ENCODE data around the gene SASH1. TPM values are rescaled to one million over a fixed set of nuclear protein-coding genes. Genes with fewer than 3 reads are reported as not detected.

Gene SASH1
- total RNA-seq, 1 donor from 2014 or later, result 10.2 TPM

DNA sequence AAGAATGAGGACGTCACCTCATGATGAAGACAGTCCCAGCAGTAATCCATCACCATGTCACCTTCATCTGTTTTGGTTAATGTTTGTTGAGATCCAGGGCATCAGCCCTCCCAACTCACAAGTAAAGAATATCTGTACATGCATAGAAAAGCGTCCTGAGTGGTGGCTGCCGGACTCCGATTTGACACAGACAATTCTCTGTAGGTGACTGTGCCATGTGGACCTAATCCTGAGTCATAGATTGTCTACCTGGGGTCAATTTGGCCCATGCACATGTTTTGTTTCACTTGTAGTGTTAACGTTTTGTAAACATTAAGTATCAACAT lies 235.8 kb downstream of the SASH1 start:
- H3K36me3 ChIP-seq, result no peaks in the 10 kb centered on the region
- H3F3A ChIP-seq (ENCODE audit: low read depth), result no peaks in the 10 kb centered on the region
- no peaks in the 10 kb centered on the region for H4K20me1 ChIP-seq (ENCODE audit: low read depth)
- no peak overlapping the region for H3K27ac Mint-ChIP-seq
- no peaks in the 10 kb centered on the region for H3K9me3 ChIP-seq (ENCODE audit: low read depth)
- H3K9me3 Mint-ChIP-seq, result peaks cover 7% of the 10 kb centered on the region
- H3K36me3 Mint-ChIP-seq, result no peaks in the 10 kb centered on the region
- H3K27ac ChIP-seq, result no peak overlapping the region
- TF ChIP-seq, protein P1, sequence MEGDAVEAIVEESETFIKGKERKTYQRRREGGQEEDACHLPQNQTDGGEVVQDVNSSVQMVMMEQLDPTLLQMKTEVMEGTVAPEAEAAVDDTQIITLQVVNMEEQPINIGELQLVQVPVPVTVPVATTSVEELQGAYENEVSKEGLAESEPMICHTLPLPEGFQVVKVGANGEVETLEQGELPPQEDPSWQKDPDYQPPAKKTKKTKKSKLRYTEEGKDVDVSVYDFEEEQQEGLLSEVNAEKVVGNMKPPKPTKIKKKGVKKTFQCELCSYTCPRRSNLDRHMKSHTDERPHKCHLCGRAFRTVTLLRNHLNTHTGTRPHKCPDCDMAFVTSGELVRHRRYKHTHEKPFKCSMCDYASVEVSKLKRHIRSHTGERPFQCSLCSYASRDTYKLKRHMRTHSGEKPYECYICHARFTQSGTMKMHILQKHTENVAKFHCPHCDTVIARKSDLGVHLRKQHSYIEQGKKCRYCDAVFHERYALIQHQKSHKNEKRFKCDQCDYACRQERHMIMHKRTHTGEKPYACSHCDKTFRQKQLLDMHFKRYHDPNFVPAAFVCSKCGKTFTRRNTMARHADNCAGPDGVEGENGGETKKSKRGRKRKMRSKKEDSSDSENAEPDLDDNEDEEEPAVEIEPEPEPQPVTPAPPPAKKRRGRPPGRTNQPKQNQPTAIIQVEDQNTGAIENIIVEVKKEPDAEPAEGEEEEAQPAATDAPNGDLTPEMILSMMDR (IDR thresholded peaks at IDR 0.05), result no peak
- TF ChIP-seq EZH2 (IDR thresholded peaks at IDR 0.05), result no peak
- TF ChIP-seq EZH2phosphoT487 (IDR thresholded peaks at IDR 0.05), result no peak
- peaks cover 7% of the 10 kb centered on the region for H3K4me1 Mint-ChIP-seq
- H3K4me3 ChIP-seq, result no peak overlapping the region
- no peaks in the 10 kb centered on the region for H3K27me3 Mint-ChIP-seq (ENCODE audit: insufficient read depth, low read depth)
- DNase-seq (ENCODE audit: low spot score), result no peak
- H3K4me3 Mint-ChIP-seq, result no peak overlapping the region
- no peaks in the 10 kb centered on the region for H3K4me1 ChIP-seq
- H3K79me2 ChIP-seq (ENCODE audit: low read depth), result no peaks in the 10 kb centered on the region
- no peak overlapping the region for H3K4me2 ChIP-seq
- no peak overlapping the region for H3K9ac ChIP-seq
- H3K27me3 ChIP-seq, result no peaks in the 10 kb centered on the region
- H2AFZ ChIP-seq (replicated peaks), result no peak overlapping the region

DNA sequence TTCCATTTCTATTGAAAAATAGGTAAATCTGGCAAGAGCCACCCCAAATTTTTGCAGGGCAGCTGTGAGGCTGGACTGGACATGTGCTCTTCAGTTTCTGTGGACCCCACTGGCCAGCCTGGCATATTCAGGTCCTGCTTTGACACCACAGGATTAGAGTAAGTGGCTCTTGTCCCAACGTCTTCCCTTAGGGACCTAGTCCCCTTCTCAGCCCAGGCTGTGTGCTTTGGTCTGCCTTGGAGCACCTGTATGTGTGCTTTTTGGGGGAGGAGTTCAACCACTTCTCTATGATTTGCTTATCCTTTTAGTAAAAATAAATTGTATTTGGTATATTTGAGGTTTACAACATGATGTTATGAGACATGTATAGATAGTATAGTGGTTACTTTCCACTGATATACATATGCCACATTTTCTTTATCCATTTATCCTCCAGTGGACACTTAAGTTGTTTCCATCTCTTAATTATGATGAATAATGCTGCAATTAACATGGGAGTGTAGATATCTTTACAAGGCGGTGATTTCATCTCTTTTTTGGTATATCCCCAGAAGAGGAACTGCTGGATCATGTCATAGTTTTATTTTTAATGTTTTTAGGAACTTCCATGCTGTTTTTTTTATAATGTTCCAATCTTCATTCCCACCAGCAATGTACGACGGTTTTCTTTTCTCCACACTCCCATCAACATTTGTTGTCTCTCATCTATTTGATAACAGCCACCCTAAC lies 236.4 kb downstream of the SASH1 start:
- Histone ChIP-seq H3K79me2 (ENCODE audit: low read depth) (no peaks in the 10 kb centered on the region), H3K4me1 (no peaks in the 10 kb centered on the region), H3K4me3 (no peak overlapping the region), H3F3A (ENCODE audit: low read depth) (no peaks in the 10 kb centered on the region), H2AFZ (replicated peaks) (no peak overlapping the region), H3K4me2 (no peak overlapping the region), H3K36me3 (no peaks in the 10 kb centered on the region), H4K20me1 (ENCODE audit: low read depth) (no peaks in the 10 kb centered on the region), H3K9ac (no peak overlapping the region), H3K27me3 (no peaks in the 10 kb centered on the region), H3K9me3 (ENCODE audit: low read depth) (no peaks in the 10 kb centered on the region), H3K27ac (no peak overlapping the region)
- Mint-ChIP-seq H3K27ac (no peak overlapping the region), H3K36me3 (no peaks in the 10 kb centered on the region), H3K4me3 (no peak overlapping the region), H3K4me1 (peaks cover 7% of the 10 kb centered on the region), H3K9me3 (peaks cover 13% of the 10 kb centered on the region), H3K27me3 (ENCODE audit: insufficient read depth, low read depth) (no peaks in the 10 kb centered on the region)
- TF ChIP-seq, protein P1 (IDR thresholded peaks at IDR 0.05), result no peak
- TF ChIP-seq EZH2 (IDR thresholded peaks at IDR 0.05), result no peak
- TF ChIP-seq EZH2phosphoT487 (IDR thresholded peaks at IDR 0.05), result no peak
- DNase-seq (ENCODE audit: low spot score), result no peak

DNA sequence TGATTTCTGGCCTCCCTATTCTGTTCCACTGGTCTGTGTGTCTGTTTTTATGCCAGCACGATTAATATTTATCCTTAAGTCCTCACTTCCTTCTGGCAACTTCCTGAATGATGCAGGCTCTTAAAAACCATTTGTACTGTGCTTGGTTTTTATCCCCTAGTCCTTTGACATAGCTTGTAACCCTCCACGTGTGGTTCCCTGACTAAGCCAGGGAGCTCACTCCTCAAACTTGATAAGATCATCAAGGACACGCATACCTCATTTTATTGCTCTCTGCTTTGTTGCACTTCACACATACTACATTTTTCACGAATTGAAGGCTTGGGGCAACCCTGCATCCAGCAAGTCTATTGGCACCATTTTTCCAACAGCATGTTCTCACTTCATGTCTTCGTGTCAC lies 237.8 kb downstream of the SASH1 start:
- TF ChIP-seq EZH2 (IDR thresholded peaks at IDR 0.05) (no peak), EZH2phosphoT487 (IDR thresholded peaks at IDR 0.05) (no peak)
- TF ChIP-seq, protein P1 (IDR thresholded peaks at IDR 0.05), result no peak
- Histone ChIP-seq H3K79me2 (ENCODE audit: low read depth) (no peaks in the 10 kb centered on the region), H3F3A (ENCODE audit: low read depth) (no peaks in the 10 kb centered on the region)

More for the DNA sequence above, 237.8 kb downstream of the SASH1 start:
- no peaks in the 10 kb centered on the region for H3K27me3 ChIP-seq
- H4K20me1 ChIP-seq (ENCODE audit: low read depth), result no peaks in the 10 kb centered on the region
- no peak overlapping the region for H3K9ac ChIP-seq
- no peaks in the 10 kb centered on the region for H3K4me1 ChIP-seq
- H3K9me3 ChIP-seq (ENCODE audit: low read depth), result no peaks in the 10 kb centered on the region
- H3K27ac Mint-ChIP-seq, result no peak overlapping the region
- no peak overlapping the region for H3K4me3 ChIP-seq
- no peak overlapping the region for H3K27ac ChIP-seq
- no peak overlapping the region for H3K4me2 ChIP-seq
- peaks cover 7% of the 10 kb centered on the region for H3K4me1 Mint-ChIP-seq
- DNase-seq (ENCODE audit: low spot score), result no peak
- H2AFZ ChIP-seq (replicated peaks), result no peak overlapping the region
- H3K27me3 Mint-ChIP-seq (ENCODE audit: insufficient read depth, low read depth), result no peaks in the 10 kb centered on the region
- peaks cover 25% of the 10 kb centered on the region for H3K9me3 Mint-ChIP-seq
- no peak overlapping the region for H3K4me3 Mint-ChIP-seq
- no peaks in the 10 kb centered on the region for H3K36me3 Mint-ChIP-seq
- H3K36me3 ChIP-seq, result no peaks in the 10 kb centered on the region
